GM10248 (cell line): Measurements from ENCODE around the gene CASKIN2.

Source experiments
- CTCF ChIA-PET: fragments of 300-600 bp; sonication (Branson Sonifier 250); formaldehyde crosslinking; extraction: SDS; loops from one replicate; lab custom pipeline; 2021; ENCODE audit warnings: antibody characterized with exemption; lab: Yijun Ruan, JAX
- POLR2A ChIA-PET: fragments of 350-650 bp; sonication (Branson Sonifier 250); formaldehyde crosslinking; extraction: SDS; loops from one replicate; lab custom pipeline; 2020; ENCODE audit warnings: antibody characterized with exemption; lab: Yijun Ruan, JAX
- DNase-seq: peaks from one replicate; pipeline ENCODE4 v3.0.0; 2012; ENCODE audit errors: extremely low spot score
- CTCF ChIP-seq: IDR thresholded peaks from 2 replicates; pipeline ENCODE4 v1.5.1; 2012; ENCODE audit warnings: mild to moderate bottlenecking, low read depth; ENCODE audit errors: extremely low read depth, missing control alignments, control extremely low read depth

The CASKIN2 gene

GRCh38 chr17:75515496-75516254 is at the start of gene CASKIN2:
CASKIN2 (minus strand) TSS chr17:75515537; CDS start chr17:75513804, 1,733 bp downstream.
- peak; percentile 93 for TF ChIP-seq CTCF
- DNase-seq = peak; percentile 93
- ChIA-PET CTCF (interaction anchor here (0.8 to 2.8 kb wide), 25 partner anchors 9 to 302 kb away, joined by 3 to 15 read pairs (median 5); partner anchors contain the start of genes LLGL2, MIF4GD and TMEM94), POLR2A (interaction anchor here (0.6 to 1.3 kb wide), 2 partner anchors 13 to 89 kb away, joined by 3 read pairs; no protein-coding TSS in a partner anchor)

- TF ChIP-seq CTCF = no peak
Observed at GRCh38 chr17:75565066-75565465, 49.7 kb upstream of the CASKIN2 start.

GRCh38 chr17:75564195-75564594 is 48.9 kb upstream of the CASKIN2 start:
- no peak for TF ChIP-seq CTCF
- ChIA-PET CTCF (interaction anchor here (0.8 kb wide), 1 partner anchor 17 kb away, joined by 3 read pairs; no protein-coding TSS in a partner anchor), POLR2A (no interaction called here)
- no peak for DNase-seq

More at GRCh38 chr17:75565066-75565465, 49.7 kb upstream of the CASKIN2 start:
- no peak for DNase-seq
- POLR2A ChIA-PET = no interaction called here
- CTCF ChIA-PET = interaction anchor here (0.8 to 1.3 kb wide), 3 partner anchors 12 to 36 kb away, joined by 3 read pairs; no protein-coding TSS in a partner anchor

GRCh38 chr17:75563063-75563758 is 47.9 kb upstream of the CASKIN2 start:
- DNase-seq = no peak
- ChIA-PET POLR2A (no interaction called here), CTCF (no interaction called here)
- no peak for TF ChIP-seq CTCF

- ChIA-PET POLR2A (no interaction called here), CTCF (interaction anchor here (1.2 kb wide), 1 partner anchor 11 kb away, joined by 3 read pairs; no protein-coding TSS in a partner anchor)
- no peak for DNase-seq
- no peak for TF ChIP-seq CTCF
Observed at GRCh38 chr17:75561927-75562603, 46.7 kb upstream of the CASKIN2 start.
